Endothelial cell (in vitro differentiated cells): ENCODE measurements around the gene AMPD3. TPM values are rescaled to one million over a fixed set of nuclear protein-coding genes. Genes with fewer than 3 reads are reported as not detected.
A peak's percentile ranks its signal among the peaks of the same experiment; 100 is the strongest.

Experiments used
- DNase-seq: peaks from one replicate; pipeline ENCODE4 v3.0.0; 2021; ENCODE audit warnings: low spot score
- H3K27ac Mint-ChIP-seq: one replicate; pipeline ENCODE4 v1.8.0; 2021; ENCODE audit warnings: mixed read lengths, inconsistent platforms; ENCODE audit not compliant: unreplicated experiment
- H3K27me3 Mint-ChIP-seq: one replicate; pipeline ENCODE4 v1.8.0; 2021; ENCODE audit warnings: mild to moderate bottlenecking, moderate library complexity, mixed read lengths, inconsistent platforms; ENCODE audit not compliant: unreplicated experiment
- H3K36me3 Mint-ChIP-seq: one replicate; pipeline ENCODE4 v1.8.0; 2021; ENCODE audit warnings: mild to moderate bottlenecking, low read depth, mixed read lengths, inconsistent platforms; ENCODE audit not compliant: unreplicated experiment
- H3K4me1 Mint-ChIP-seq: one replicate; pipeline ENCODE4 v1.8.0; 2021; ENCODE audit warnings: mild to moderate bottlenecking, mixed read lengths, inconsistent platforms; ENCODE audit not compliant: unreplicated experiment
- H3K4me3 Mint-ChIP-seq: one replicate; pipeline ENCODE4 v1.8.0; 2021; ENCODE audit warnings: mild to moderate bottlenecking, mixed read lengths, inconsistent platforms; ENCODE audit not compliant: unreplicated experiment
- H3K9me3 Mint-ChIP-seq: one replicate; pipeline ENCODE4 v1.8.0; 2021; ENCODE audit warnings: mixed read lengths, inconsistent platforms; ENCODE audit not compliant: unreplicated experiment
- total RNA-seq: library from RNA; stranded (reverse); fragmentation: NEBNext Ultra II Directional; extraction: Animal tissue kit (Norgen Biotek cat#: 25700); gene quantifications from one replicate; pipeline ENCODE4 v1.2.1, GENCODE V29; 2021; ENCODE audit not compliant: unreplicated experiment
- TF ChIP-seq, protein P1 (sequence below): fragments of 200-600 bp; sonication (generic); IDR thresholded peaks from one replicate; pipeline ENCODE4 v1.5.0; 2021; ENCODE audit warnings: antibody characterized with exemption; ENCODE audit not compliant: unreplicated experiment

AMPD3 gene
- total RNA-seq, 1 donor from 2014 or later = 23.2 TPM

DNA sequence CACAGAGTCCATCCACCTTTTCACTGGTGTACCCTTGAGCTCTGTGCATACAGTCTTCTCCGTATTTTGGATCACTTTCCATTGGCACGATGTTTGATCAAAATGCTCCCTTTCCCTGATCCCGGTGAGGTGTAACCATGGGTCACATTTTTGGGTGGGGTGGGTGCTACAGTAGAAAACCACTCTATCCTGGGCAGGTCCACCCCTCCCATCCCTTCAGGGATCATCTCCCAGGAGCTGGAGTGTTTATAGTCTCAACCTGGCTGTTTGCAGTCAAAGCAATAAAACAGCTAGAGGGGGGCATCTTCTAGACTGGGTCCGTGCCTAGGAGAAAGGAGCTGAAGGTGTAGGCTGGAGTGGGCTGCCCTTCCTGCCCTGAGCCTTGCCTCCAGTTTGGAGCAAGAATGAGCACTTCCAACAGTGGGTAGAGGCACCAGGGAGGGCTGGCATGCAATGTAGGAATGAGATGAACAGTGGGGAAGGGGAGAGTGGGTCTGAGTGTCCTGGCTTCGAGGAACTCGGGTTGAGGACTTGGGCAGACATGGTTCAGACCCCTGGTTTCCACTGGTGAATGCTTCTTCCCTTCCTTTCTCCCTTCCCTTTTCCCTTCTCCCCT is 47.1 kb downstream of the AMPD3 start:
- peak overlapping the region; percentile 64 for H3K27ac Mint-ChIP-seq
- peaks cover 28% of the 10 kb centered on the region for H3K36me3 Mint-ChIP-seq
- H3K4me1 Mint-ChIP-seq = no peaks in the 10 kb centered on the region
- H3K4me3 Mint-ChIP-seq = no peak overlapping the region
- H3K27me3 Mint-ChIP-seq = peaks cover 6% of the 10 kb centered on the region
- TF ChIP-seq, protein P1, sequence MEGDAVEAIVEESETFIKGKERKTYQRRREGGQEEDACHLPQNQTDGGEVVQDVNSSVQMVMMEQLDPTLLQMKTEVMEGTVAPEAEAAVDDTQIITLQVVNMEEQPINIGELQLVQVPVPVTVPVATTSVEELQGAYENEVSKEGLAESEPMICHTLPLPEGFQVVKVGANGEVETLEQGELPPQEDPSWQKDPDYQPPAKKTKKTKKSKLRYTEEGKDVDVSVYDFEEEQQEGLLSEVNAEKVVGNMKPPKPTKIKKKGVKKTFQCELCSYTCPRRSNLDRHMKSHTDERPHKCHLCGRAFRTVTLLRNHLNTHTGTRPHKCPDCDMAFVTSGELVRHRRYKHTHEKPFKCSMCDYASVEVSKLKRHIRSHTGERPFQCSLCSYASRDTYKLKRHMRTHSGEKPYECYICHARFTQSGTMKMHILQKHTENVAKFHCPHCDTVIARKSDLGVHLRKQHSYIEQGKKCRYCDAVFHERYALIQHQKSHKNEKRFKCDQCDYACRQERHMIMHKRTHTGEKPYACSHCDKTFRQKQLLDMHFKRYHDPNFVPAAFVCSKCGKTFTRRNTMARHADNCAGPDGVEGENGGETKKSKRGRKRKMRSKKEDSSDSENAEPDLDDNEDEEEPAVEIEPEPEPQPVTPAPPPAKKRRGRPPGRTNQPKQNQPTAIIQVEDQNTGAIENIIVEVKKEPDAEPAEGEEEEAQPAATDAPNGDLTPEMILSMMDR = no peak
- no peaks in the 10 kb centered on the region for H3K9me3 Mint-ChIP-seq
- no peak for DNase-seq

DNA sequence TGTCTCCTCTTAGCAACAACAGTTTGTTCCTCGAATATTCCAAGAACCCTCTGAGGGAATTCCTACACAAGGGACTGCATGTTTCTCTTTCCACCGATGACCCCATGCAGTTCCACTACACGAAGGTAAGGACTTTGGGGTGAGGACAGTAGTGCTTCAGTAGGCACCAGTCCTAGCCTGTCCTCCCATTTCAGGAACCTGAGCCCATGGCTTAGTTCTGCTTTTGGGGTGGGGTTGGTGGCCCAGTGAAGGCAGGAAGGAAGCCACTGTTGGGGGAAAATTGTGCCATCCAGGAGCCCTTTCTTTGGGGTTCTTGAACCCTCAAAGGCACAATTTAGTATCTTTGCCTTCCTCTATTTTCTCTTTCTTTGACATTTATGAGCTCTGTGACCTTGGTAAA is 47.7 kb downstream of the AMPD3 start:
- Mint-ChIP-seq H3K4me3 (no peak overlapping the region), H3K36me3 (peaks cover 22% of the 10 kb centered on the region), H3K9me3 (no peaks in the 10 kb centered on the region), H3K27me3 (peaks cover 6% of the 10 kb centered on the region), H3K27ac (no peak overlapping the region), H3K4me1 (no peaks in the 10 kb centered on the region)
- TF ChIP-seq, protein P1 = no peak
- no peak for DNase-seq

DNA sequence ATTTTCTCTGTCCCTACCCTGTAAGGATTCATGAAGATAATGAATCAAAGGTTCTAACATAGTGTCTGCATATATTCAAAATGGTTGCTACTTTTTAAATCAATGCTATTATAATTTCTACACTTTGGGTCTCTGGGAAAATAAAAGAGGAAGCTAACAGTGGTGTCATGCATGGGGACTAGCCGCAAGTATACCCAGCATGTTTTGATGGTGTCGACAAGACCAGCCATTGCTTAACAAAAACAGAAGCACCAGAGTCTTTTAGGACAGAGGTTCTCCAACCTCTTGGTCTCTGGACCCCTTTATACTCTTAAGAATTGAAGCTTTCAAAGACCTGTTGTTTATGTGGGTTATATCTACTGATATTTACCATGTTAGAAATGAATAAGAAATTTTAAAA is 48.2 kb downstream of the AMPD3 start:
- H3K4me3 Mint-ChIP-seq = no peak overlapping the region
- DNase-seq = no peak
- no peaks in the 10 kb centered on the region for H3K9me3 Mint-ChIP-seq
- H3K4me1 Mint-ChIP-seq = no peaks in the 10 kb centered on the region
- H3K27me3 Mint-ChIP-seq = peaks cover 6% of the 10 kb centered on the region
- no peak overlapping the region for H3K27ac Mint-ChIP-seq
- TF ChIP-seq, protein P1 = no peak
- H3K36me3 Mint-ChIP-seq = peaks cover 18% of the 10 kb centered on the region

DNA sequence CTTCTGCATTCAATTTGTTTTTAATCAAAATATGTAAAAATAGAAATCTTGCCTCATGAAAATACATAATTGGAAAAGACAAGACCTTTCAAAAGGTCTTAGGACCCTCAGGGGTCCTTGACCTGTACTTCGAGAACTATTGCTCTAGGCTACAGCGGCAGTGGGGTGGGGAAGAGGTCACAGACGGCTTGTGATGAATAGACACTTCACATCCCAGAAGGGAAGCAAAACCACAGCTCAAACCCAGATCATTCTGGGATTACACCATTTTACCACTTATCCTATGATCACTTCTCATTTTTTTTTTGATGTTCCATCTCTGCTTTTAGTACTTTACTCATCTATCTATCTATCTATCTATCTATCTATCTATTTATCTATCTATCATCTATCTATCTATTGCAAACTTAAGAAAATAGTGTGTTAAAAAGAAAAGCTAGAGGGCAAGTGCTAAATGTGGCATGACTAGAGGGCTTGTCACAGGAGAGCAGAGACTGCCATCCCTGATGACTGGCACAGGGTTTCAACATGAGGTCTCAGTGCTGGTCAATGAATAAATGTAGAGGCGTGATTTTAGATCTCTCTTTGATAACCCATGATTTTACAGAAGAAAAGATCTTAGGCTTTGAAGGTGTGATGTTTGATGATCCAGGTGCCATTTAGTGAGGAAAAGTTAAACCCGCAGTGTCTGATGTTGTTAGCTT is 48.9 kb downstream of the AMPD3 start:
- Mint-ChIP-seq H3K9me3 (no peaks in the 10 kb centered on the region), H3K27ac (no peak overlapping the region), H3K4me1 (no peaks in the 10 kb centered on the region), H3K27me3 (peaks cover 6% of the 10 kb centered on the region), H3K36me3 (peaks cover 18% of the 10 kb centered on the region), H3K4me3 (no peak overlapping the region)
- TF ChIP-seq, protein P1 = no peak
- DNase-seq = no peak

DNA sequence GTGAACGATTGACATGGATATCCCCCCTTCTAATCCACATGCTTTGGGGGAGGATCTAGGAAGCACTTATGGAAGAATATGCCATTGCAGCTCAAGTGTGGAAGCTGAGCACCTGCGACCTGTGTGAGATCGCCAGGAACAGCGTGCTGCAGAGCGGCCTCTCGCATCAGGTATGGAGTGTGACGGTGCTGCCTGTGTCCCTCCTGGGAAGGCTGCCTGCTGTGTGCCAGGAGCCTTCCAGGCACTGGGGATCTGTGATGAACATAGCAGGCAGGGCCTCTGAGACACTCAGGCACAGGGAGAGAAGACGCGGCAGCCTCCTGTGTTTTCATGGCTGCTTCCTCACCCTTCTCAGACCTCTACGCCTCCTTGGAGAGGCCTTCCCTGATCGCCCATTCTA is 49.4 kb downstream of the AMPD3 start:
- H3K27ac Mint-ChIP-seq = no peak overlapping the region
- H3K4me1 Mint-ChIP-seq = no peaks in the 10 kb centered on the region
- peaks cover 2% of the 10 kb centered on the region for H3K27me3 Mint-ChIP-seq
- peaks cover 18% of the 10 kb centered on the region for H3K36me3 Mint-ChIP-seq
- no peak for DNase-seq
- H3K4me3 Mint-ChIP-seq = no peak overlapping the region
- H3K9me3 Mint-ChIP-seq = no peaks in the 10 kb centered on the region
- TF ChIP-seq, protein P1 = no peak
